Testis (tissue), 2 donors: Measurements from ENCODE around the gene KCNJ15.

Source experiments
- POLR2A ChIP-seq: fragments of 450-650 bp; IDR thresholded peaks from one replicate; pipeline ENCODE4 v1.6.1; 2017; ENCODE audit warnings: antibody characterized with exemption, mild to moderate bottlenecking, moderate library complexity
- TF ChIP-seq, protein P1 (sequence below), 3 experiments: fragments of 450-650 bp in 2 of 3; fragments of 200-600 bp in 1 of 3; sonication (generic) in 1 of 3; IDR thresholded peaks; one replicate each; pipeline ENCODE4 v1.5.1; 2016 to 2019; ENCODE audit warnings: antibody characterized with exemption in 3 of 3, mild to moderate bottlenecking in 2 of 3, moderate library complexity in 1 of 3

DNA sequence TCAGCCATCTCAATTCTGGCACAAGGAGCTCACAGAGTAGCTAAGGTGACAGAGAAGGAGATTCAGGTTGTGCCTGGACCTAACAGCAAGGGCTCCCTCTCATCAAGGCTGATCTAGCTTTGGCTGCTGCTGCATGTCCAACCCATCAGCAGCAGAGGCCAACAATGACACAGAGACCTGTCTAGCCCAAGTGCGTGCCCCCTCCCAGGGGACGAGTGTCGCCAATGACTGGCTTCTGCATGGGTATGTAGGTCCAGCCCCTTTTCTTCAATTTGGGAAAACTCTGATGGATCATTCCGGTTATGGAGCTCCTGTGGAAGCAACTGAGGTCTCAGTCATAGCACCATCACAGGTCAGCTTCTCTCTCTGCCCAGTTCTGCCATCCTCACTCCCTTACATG is 83.3 kb downstream of the KCNJ15 start:
- TF ChIP-seq, protein P1, sequence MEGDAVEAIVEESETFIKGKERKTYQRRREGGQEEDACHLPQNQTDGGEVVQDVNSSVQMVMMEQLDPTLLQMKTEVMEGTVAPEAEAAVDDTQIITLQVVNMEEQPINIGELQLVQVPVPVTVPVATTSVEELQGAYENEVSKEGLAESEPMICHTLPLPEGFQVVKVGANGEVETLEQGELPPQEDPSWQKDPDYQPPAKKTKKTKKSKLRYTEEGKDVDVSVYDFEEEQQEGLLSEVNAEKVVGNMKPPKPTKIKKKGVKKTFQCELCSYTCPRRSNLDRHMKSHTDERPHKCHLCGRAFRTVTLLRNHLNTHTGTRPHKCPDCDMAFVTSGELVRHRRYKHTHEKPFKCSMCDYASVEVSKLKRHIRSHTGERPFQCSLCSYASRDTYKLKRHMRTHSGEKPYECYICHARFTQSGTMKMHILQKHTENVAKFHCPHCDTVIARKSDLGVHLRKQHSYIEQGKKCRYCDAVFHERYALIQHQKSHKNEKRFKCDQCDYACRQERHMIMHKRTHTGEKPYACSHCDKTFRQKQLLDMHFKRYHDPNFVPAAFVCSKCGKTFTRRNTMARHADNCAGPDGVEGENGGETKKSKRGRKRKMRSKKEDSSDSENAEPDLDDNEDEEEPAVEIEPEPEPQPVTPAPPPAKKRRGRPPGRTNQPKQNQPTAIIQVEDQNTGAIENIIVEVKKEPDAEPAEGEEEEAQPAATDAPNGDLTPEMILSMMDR (IDR thresholded peaks at IDR 0.05), result no peak
- no peak for TF ChIP-seq POLR2A
